ENCODE results near the gene LMX1A. TPM values are rescaled to one million over a fixed set of nuclear protein-coding genes. Genes with fewer than 3 reads are reported as not detected.

Gene LMX1A
- total and polyA plus RNA-seq, 7 donors: 0.04 to 1.2 (median 0.46) TPM; not detected in 2

DNA sequence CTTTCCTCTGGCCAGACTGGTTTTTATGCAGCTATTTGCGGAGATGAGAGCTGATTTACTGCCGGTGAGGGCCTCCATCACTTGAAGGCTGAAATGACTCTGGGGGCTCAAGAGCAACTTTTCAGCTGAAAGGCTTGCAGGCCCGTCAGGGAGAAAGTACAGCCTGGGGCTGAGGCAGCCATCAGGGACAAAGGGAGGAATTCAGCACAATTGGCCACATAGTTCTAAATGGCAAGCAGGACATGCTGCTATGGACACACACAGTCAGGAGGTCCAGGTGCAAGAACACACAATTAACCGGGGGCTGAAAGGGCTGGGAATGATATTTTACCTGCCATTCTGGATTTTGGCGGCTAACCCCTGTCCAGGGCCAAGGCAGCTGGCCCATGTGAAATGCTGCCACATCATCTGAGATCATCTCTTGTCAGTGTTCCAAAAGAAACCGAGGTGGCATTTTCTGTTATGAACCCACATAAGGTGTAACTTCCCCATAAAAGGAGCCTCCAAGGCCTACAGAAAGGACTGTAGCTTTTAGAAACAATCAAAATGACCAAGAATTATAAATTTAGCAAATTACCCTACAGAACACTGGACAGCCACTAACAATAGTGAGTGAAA is 58.2 kb downstream of the LMX1A start:
- TF ChIP-seq POLR2AphosphoS5 (IDR thresholded peaks at IDR 0.05): no peak
- TF ChIP-seq EP300 (IDR thresholded peaks at IDR 0.05): no peak
- TF ChIP-seq POLR2A (IDR thresholded peaks at IDR 0.05): no peak
- TF ChIP-seq, protein P1, sequence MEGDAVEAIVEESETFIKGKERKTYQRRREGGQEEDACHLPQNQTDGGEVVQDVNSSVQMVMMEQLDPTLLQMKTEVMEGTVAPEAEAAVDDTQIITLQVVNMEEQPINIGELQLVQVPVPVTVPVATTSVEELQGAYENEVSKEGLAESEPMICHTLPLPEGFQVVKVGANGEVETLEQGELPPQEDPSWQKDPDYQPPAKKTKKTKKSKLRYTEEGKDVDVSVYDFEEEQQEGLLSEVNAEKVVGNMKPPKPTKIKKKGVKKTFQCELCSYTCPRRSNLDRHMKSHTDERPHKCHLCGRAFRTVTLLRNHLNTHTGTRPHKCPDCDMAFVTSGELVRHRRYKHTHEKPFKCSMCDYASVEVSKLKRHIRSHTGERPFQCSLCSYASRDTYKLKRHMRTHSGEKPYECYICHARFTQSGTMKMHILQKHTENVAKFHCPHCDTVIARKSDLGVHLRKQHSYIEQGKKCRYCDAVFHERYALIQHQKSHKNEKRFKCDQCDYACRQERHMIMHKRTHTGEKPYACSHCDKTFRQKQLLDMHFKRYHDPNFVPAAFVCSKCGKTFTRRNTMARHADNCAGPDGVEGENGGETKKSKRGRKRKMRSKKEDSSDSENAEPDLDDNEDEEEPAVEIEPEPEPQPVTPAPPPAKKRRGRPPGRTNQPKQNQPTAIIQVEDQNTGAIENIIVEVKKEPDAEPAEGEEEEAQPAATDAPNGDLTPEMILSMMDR (IDR thresholded peaks at IDR 0.05): no peak
- no peak overlapping the region for H3K27ac ChIP-seq
- 83 to 85% methylated on average over 6 of the region's 6 CpGs for WGBS, 2 donors
- DNase-seq: no peak
- H3K4me1 ChIP-seq: no peaks in the 10 kb centered on the region
- H3K27me3 ChIP-seq: no peaks in the 10 kb centered on the region
- intact Hi-C loops (cut with DNase I): no loop called here
- H3K4me3 ChIP-seq: no peak overlapping the region
- H3K36me3 ChIP-seq: no peaks in the 10 kb centered on the region
- no peaks in the 10 kb centered on the region for H3K9me3 ChIP-seq

DNA sequence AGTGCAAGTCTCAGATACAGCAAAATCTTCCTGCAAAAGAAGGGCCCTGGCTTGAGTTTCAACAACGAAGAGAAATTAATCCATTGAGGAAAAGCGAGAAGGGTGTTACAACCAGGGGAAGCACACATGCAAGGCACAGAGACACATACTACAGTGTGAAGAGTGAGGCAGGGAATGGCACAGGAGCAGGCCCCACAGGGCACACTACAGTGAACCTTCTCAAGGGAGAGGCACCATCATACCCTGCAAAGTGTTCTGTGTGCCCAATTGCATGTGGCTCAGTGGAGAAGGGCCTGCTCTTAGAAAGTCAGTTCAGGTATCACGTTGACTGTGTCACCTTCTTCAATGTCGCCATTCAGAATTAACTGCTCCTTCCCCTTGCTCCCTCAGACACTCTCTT is 60.3 kb downstream of the LMX1A start:
- no peak for TF ChIP-seq EP300 (IDR thresholded peaks at IDR 0.05)
- TF ChIP-seq, protein P1 (IDR thresholded peaks at IDR 0.05): no peak
- TF ChIP-seq POLR2A (IDR thresholded peaks at IDR 0.05): no peak
- TF ChIP-seq POLR2AphosphoS5 (IDR thresholded peaks at IDR 0.05): no peak
- H3K4me1 ChIP-seq: no peaks in the 10 kb centered on the region
- intact Hi-C loops (cut with DNase I): no loop called here
- no peak overlapping the region for H3K4me3 ChIP-seq
- no peak for DNase-seq
- no peaks in the 10 kb centered on the region for H3K27me3 ChIP-seq
- H3K27ac ChIP-seq: no peak overlapping the region
- H3K36me3 ChIP-seq: no peaks in the 10 kb centered on the region
- whole genome bisulfite sequencing, 2 donors: 69 to 85% methylated on average over 4 of the region's 4 CpGs
- no peaks in the 10 kb centered on the region for H3K9me3 ChIP-seq

DNA sequence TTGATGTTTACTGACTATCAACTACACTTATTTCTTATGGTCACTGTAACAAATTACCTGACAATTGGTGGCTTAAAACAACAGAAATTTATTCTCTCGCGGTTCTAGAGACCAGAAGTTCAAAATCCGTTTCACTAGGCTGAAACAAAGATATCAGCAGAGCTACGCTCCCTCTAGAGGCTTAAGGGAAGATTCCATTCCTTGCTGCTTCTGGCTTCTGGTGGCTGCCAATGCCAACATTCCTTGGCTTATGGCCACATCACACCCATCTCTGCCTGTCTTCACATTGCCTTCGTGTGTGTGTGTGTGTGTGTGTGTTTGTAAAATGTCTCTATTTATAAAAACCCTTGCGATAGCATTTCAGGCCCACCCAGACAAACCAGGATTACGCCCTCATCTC is 66.4 kb downstream of the LMX1A start:
- H3K36me3 ChIP-seq: no peaks in the 10 kb centered on the region
- no peak for TF ChIP-seq POLR2A (IDR thresholded peaks at IDR 0.05)
- no peak for TF ChIP-seq POLR2AphosphoS5 (IDR thresholded peaks at IDR 0.05)
- no peak for TF ChIP-seq EP300 (IDR thresholded peaks at IDR 0.05)
- TF ChIP-seq, protein P1 (IDR thresholded peaks at IDR 0.05): no peak
- no peaks in the 10 kb centered on the region for H3K4me1 ChIP-seq
- no peak overlapping the region for H3K27ac ChIP-seq
- intact Hi-C loops (cut with DNase I): no loop called here
- peaks cover 0 to 5% (median 0%) of the 10 kb centered on the region in 3 donors for H3K27me3 ChIP-seq
- H3K4me3 ChIP-seq: no peak overlapping the region
- H3K9me3 ChIP-seq: no peaks in the 10 kb centered on the region
- no peak for DNase-seq
- 77 to 81% methylated on average over 7 of the region's 7 CpGs for WGBS, 2 donors

DNA sequence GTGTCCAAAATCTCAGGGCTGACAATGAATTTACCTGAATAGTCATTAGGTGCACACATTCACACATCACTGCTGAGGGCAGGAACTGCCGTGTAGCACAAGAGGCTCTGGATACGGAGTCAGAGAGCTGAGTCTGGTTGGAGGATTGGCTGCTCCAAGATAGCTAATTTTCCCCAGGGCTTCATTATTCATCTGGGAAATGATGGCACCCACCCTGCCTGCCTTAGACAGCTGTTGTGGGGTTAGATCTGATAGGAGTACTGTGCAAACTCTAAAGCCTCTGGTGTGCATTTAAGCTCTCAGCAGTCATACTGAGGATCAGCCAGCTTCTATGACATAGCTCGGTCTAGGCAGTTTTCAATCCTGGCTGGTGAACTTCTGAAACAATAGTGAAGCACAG is 67.0 kb downstream of the LMX1A start:
- H3K4me1 ChIP-seq: peaks cover 0 to under 1% (median 0%) of the 10 kb centered on the region in 4 donors
- H3K36me3 ChIP-seq: no peaks in the 10 kb centered on the region
- WGBS, 2 donors: 83 to 89% methylated on average over 3 of the region's 3 CpGs
- no peaks in the 10 kb centered on the region for H3K9me3 ChIP-seq
- TF ChIP-seq POLR2A (IDR thresholded peaks at IDR 0.05): no peak
- TF ChIP-seq, protein P1 (IDR thresholded peaks at IDR 0.05): no peak
- TF ChIP-seq POLR2AphosphoS5 (IDR thresholded peaks at IDR 0.05): no peak
- no peak for TF ChIP-seq EP300 (IDR thresholded peaks at IDR 0.05)
- H3K27me3 ChIP-seq: peaks cover 0 to 5% (median 0%) of the 10 kb centered on the region in 3 donors
- no peak overlapping the region for H3K27ac ChIP-seq
- H3K4me3 ChIP-seq: no peak overlapping the region
- intact Hi-C loops (cut with DNase I): no loop called here
- no peak for DNase-seq

All from sigmoid colon (tissue), 7 donors.